ENCODE results near the gene ZNF561. TPM values are rescaled to one million over a fixed set of nuclear protein-coding genes. Genes with fewer than 3 reads are reported as not detected.
A peak's percentile ranks its signal among the peaks of the same experiment; 100 is the strongest.

ZNF561 gene
- total RNA-seq, 2 experiments from 2014 or later = 45.1 to 46.2 TPM

DNA sequence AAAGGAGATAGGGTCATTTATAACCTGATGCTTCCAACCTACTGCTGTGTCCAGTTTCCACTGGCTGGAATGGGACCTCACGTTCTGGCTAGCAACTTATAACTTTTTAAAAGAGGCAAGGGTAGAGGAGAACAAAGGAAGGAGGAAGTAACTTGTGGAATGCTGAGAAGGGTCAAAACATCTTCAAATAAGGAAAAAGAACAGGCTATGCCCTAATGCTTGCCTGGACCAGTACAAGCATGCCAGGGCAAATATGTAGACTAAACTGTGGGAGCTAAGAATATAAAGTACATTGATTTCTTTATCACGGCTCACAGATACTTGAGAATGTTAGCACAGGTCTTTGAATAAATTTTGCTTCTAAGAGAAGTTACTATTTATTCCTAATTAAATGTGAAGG is 1.5 kb upstream of the ZNF561 start:
- Histone ChIP-seq H3K36me3 (ENCODE audit: insufficient read depth, low read length) (peaks cover 17% of the 10 kb centered on the region), H3K27ac (ENCODE audit: low read depth in 1 of 2, low read length in 2 of 2) (no peak overlapping the region), H3K27me3 (ENCODE audit: control insufficient read depth in 1 of 2, insufficient read depth in 2 of 2, low read length in 2 of 2) (no peaks in the 10 kb centered on the region), H3K9me3 (ENCODE audit: control insufficient read depth in 1 of 2, insufficient read depth in 1 of 2, low read length in 2 of 2) (no peaks in the 10 kb centered on the region), H3K4me3 (ENCODE audit: low read length) (no peak overlapping the region), H3K4me1 (ENCODE audit: insufficient read depth, low read length) (peaks cover 20% of the 10 kb centered on the region)
- intact Hi-C loops (cut with DNase I, micrococcal nuclease) = loop anchor here (5.0 kb wide), 2 partner anchors 50 to 485 kb away; no protein-coding TSS in a partner anchor
- ChIA-PET POLR2A (interaction anchor here (2.5 kb wide), 1 partner anchor 146 kb away, joined by 20 read pairs; the partner anchor contains the start of gene ZNF846), CTCF (no interaction called here)
- H3K27ac Mint-ChIP-seq = peak overlapping the region; percentile 99
- TF ChIP-seq, protein P1, sequence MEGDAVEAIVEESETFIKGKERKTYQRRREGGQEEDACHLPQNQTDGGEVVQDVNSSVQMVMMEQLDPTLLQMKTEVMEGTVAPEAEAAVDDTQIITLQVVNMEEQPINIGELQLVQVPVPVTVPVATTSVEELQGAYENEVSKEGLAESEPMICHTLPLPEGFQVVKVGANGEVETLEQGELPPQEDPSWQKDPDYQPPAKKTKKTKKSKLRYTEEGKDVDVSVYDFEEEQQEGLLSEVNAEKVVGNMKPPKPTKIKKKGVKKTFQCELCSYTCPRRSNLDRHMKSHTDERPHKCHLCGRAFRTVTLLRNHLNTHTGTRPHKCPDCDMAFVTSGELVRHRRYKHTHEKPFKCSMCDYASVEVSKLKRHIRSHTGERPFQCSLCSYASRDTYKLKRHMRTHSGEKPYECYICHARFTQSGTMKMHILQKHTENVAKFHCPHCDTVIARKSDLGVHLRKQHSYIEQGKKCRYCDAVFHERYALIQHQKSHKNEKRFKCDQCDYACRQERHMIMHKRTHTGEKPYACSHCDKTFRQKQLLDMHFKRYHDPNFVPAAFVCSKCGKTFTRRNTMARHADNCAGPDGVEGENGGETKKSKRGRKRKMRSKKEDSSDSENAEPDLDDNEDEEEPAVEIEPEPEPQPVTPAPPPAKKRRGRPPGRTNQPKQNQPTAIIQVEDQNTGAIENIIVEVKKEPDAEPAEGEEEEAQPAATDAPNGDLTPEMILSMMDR (IDR thresholded peaks at IDR 0.05) = no peak
- H3K27me3 Mint-ChIP-seq = peaks cover 4% of the 10 kb centered on the region
- peaks cover 47% of the 10 kb centered on the region for H3K36me3 Mint-ChIP-seq (ENCODE audit: low read depth)
- DNase-seq (no peak), ATAC-seq (ENCODE audit: poor library complexity) (no peak)
- H3K9me3 Mint-ChIP-seq = peaks cover 2% of the 10 kb centered on the region
- H3K4me3 Mint-ChIP-seq = peak overlapping the region; percentile 54
- H3K4me1 Mint-ChIP-seq (ENCODE audit: low read depth) = peaks cover 25% of the 10 kb centered on the region

DNA sequence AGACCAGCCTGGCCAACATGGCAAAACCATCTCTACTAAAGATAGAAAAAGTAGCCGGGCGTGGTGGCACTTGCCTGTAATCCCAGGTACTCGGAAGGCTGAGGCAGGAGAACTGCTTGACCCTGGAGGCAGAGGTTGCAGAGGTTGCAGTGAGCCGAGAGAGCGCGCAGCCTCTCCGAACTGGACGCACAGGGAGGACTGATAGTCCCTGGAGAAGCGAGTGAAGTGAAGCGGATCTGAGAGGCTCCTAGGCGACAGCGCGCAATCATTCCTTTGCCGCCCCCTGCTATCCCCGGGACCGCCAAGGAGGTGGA is 233 bp downstream of the ZNF561 start:
- Histone ChIP-seq H3K36me3 (ENCODE audit: insufficient read depth, low read length) (peaks cover 35% of the 10 kb centered on the region), H3K27me3 (ENCODE audit: control insufficient read depth in 1 of 2, insufficient read depth in 2 of 2, low read length in 2 of 2) (no peaks in the 10 kb centered on the region), H3K27ac (ENCODE audit: low read depth in 1 of 2, low read length in 2 of 2) (peak overlapping the region; percentile 93 to 94), H3K4me1 (ENCODE audit: insufficient read depth, low read length) (peaks cover 20% of the 10 kb centered on the region), H3K9me3 (ENCODE audit: control insufficient read depth in 1 of 2, insufficient read depth in 1 of 2, low read length in 2 of 2) (no peaks in the 10 kb centered on the region), H3K4me3 (ENCODE audit: low read length) (peak overlapping the region; percentile 77)
- DNase-seq (no peak), ATAC-seq (ENCODE audit: poor library complexity) (no peak)
- intact Hi-C loops (cut with DNase I, micrococcal nuclease) = loop anchor here (1.0 to 5.0 kb wide), 5 partner anchors 34 to 483 kb away; partner anchors contain the start of gene ZNF846 (in 2 of the 2)
- POLR2A ChIA-PET = interaction anchor here (2.5 kb wide), 1 partner anchor 148 kb away, joined by 20 read pairs; the partner anchor contains the start of gene ZNF846
- Mint-ChIP-seq H3K27ac (peak overlapping the region; percentile 99), H3K36me3 (ENCODE audit: low read depth) (peaks cover 61% of the 10 kb centered on the region), H3K9me3 (peaks cover 2% of the 10 kb centered on the region), H3K4me3 (peak overlapping the region; percentile 97), H3K4me1 (ENCODE audit: low read depth) (peaks cover 22% of the 10 kb centered on the region), H3K27me3 (peaks cover 4% of the 10 kb centered on the region)
- CTCF ChIA-PET = no interaction called here
- TF ChIP-seq, protein P1 (IDR thresholded peaks at IDR 0.05) = no peak

DNA sequence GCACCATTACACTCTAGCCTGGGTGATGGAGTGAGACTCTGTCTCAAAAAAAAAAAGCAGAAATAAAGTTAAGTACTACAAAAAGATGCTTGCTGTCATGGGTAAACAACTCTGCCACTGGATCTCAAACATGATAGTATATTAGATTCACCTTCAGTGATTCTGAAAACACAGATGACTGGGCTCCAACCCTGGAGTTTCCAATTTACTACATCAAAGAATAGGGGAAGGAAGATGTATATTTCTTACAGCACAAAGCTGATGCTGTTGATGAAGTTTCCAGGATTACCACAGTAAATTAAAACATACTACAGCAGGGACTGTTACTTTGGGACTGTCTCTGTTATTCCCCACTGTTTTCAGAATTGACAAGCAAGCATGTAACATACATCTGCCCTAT is 5.2 kb downstream of the ZNF561 start:
- TF ChIP-seq, protein P1 (IDR thresholded peaks at IDR 0.05) = no peak
- peaks cover 11% of the 10 kb centered on the region for H3K4me1 ChIP-seq (ENCODE audit: insufficient read depth, low read length)
- H3K27ac Mint-ChIP-seq = no peak overlapping the region
- H3K36me3 Mint-ChIP-seq (ENCODE audit: low read depth) = peaks cover 93% of the 10 kb centered on the region
- no peaks in the 10 kb centered on the region for H3K27me3 Mint-ChIP-seq
- DNase-seq (no peak), ATAC-seq (ENCODE audit: poor library complexity) (no peak)
- POLR2A ChIA-PET = no interaction called here
- H3K4me3 Mint-ChIP-seq = no peak overlapping the region
- H3K36me3 ChIP-seq (ENCODE audit: insufficient read depth, low read length) = peaks cover 83% of the 10 kb centered on the region
- peaks cover 7% of the 10 kb centered on the region for H3K4me1 Mint-ChIP-seq (ENCODE audit: low read depth)
- no peak overlapping the region for H3K4me3 ChIP-seq (ENCODE audit: low read length)
- intact Hi-C loops (cut with DNase I, micrococcal nuclease) = no loop called here
- peaks cover under 1% of the 10 kb centered on the region for H3K9me3 Mint-ChIP-seq
- H3K9me3 ChIP-seq (ENCODE audit: control insufficient read depth in 1 of 2, insufficient read depth in 1 of 2, low read length in 2 of 2) = peaks cover 13 to 26% of the 10 kb centered on the region in 2 experiments
- no peak overlapping the region for H3K27ac ChIP-seq (ENCODE audit: low read depth in 1 of 2, low read length in 2 of 2)
- H3K27me3 ChIP-seq (ENCODE audit: control insufficient read depth in 1 of 2, insufficient read depth in 2 of 2, low read length in 2 of 2) = no peaks in the 10 kb centered on the region
- CTCF ChIA-PET = interaction anchor here (2.0 kb wide), 1 partner anchor 10 kb away, joined by 5 read pairs; no protein-coding TSS in a partner anchor
